ENCODE results near the gene MPND. TPM values are rescaled to one million over a fixed set of nuclear protein-coding genes. Genes with fewer than 3 reads are reported as not detected.

MPND gene
- total and polyA plus RNA-seq, 8 donors, result 2.2 to 25.0 (median 21.2) TPM

DNA sequence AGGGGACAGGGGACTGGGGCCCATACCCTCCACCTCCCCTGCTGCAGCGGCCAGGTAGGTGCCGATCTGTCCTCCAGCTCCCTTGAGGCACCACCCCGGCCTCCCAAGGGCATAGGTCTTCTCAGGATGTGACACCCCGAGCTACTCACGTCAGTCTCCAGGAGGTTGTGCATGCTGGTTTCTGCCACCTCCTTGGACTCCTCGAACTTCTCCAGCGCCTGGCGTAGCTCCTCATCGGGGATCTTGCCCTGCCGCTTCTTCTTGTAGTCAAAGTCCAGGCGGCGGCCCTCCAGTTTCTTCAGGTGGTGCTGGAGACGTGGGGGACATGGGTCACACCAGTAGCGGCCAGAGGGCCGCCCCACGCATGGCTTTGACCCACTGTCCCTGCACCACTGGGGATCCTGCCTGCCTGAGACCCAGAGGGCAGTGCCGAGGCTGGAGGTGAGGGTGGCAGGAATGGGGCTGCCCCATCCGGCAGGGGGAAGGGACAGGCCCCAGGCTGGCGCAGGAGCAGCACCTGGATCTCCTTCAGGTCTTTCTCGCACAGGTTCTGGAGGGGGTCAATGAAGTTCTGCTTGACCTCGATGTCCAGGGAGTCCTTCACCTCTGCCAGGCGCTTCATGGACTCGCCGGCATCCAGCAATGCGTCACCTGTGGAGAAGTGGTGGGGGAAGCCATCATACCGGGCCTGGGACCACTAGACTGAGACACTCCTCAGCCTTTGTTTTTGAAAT, 20.4 kb downstream of the MPND start:
- WGBS, 5 donors, result 91 to 94% (median 92%) methylated on average over 17 to 26 of the region's 26 CpGs
- H3K9me3 ChIP-seq, result no peaks in the 10 kb centered on the region
- H3K4me1 ChIP-seq, result peaks cover 11 to 40% (median 32%) of the 10 kb centered on the region in 4 donors
- H3K27ac ChIP-seq, result peak overlapping the region in 1 of 5 donors; percentile 5
- no peaks in the 10 kb centered on the region for H3K27me3 ChIP-seq
- H3K4me3 ChIP-seq, result no peak overlapping the region
- DNase-seq, result no peak
- intact Hi-C loops (cut with DNase I; ENCODE audit: low total_unique reads), result no loop called here
- TF ChIP-seq, protein P1, sequence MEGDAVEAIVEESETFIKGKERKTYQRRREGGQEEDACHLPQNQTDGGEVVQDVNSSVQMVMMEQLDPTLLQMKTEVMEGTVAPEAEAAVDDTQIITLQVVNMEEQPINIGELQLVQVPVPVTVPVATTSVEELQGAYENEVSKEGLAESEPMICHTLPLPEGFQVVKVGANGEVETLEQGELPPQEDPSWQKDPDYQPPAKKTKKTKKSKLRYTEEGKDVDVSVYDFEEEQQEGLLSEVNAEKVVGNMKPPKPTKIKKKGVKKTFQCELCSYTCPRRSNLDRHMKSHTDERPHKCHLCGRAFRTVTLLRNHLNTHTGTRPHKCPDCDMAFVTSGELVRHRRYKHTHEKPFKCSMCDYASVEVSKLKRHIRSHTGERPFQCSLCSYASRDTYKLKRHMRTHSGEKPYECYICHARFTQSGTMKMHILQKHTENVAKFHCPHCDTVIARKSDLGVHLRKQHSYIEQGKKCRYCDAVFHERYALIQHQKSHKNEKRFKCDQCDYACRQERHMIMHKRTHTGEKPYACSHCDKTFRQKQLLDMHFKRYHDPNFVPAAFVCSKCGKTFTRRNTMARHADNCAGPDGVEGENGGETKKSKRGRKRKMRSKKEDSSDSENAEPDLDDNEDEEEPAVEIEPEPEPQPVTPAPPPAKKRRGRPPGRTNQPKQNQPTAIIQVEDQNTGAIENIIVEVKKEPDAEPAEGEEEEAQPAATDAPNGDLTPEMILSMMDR (IDR thresholded peaks at IDR 0.05), result no peak
- no peak for TF ChIP-seq POLR2AphosphoS5 (IDR thresholded peaks at IDR 0.05)
- no peak for TF ChIP-seq EP300 (IDR thresholded peaks at IDR 0.05)
- no peak for TF ChIP-seq POLR2A (IDR thresholded peaks at IDR 0.05)
- H3K36me3 ChIP-seq, result peaks cover 63 to 87% (median 84%) of the 10 kb centered on the region in 4 donors

DNA sequence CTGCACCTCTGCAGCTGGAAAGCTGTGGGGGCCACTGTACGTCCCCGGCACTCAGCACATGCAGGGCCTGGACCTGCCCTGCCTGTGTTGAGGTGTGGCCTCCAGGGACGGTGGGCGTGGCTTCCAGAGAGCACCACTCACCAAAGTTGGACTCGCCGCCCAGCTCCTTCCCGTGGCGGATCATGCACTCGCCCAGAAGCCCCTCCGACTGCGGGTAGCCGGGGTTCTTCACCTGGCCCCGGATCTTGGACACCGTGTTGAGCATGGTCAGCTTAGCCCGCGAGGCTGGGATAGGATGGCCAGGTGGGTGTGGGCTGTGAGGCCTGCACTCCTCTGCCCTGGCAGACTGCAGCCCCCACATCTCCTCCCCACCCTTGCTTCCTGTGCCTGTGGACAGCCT, 22.0 kb downstream of the MPND start:
- Histone ChIP-seq H3K36me3 (peaks cover 58 to 71% (median 68%) of the 10 kb centered on the region in 4 donors), H3K9me3 (no peaks in the 10 kb centered on the region), H3K4me1 (peaks cover 27 to 48% (median 39%) of the 10 kb centered on the region in 4 donors), H3K27ac (no peak overlapping the region), H3K4me3 (no peak overlapping the region), H3K27me3 (no peaks in the 10 kb centered on the region)
- WGBS, 5 donors, result 71 to 81% (median 76%) methylated on average over 3 to 16 of the region's 16 CpGs
- TF ChIP-seq POLR2AphosphoS5 (IDR thresholded peaks at IDR 0.05), result no peak
- no peak for TF ChIP-seq EP300 (IDR thresholded peaks at IDR 0.05)
- TF ChIP-seq, protein P1 (IDR thresholded peaks at IDR 0.05), result no peak
- no peak for TF ChIP-seq POLR2A (IDR thresholded peaks at IDR 0.05)
- peak; percentile 50 to 56 for DNase-seq
- intact Hi-C loops (cut with DNase I; ENCODE audit: low total_unique reads), result no loop called here

DNA sequence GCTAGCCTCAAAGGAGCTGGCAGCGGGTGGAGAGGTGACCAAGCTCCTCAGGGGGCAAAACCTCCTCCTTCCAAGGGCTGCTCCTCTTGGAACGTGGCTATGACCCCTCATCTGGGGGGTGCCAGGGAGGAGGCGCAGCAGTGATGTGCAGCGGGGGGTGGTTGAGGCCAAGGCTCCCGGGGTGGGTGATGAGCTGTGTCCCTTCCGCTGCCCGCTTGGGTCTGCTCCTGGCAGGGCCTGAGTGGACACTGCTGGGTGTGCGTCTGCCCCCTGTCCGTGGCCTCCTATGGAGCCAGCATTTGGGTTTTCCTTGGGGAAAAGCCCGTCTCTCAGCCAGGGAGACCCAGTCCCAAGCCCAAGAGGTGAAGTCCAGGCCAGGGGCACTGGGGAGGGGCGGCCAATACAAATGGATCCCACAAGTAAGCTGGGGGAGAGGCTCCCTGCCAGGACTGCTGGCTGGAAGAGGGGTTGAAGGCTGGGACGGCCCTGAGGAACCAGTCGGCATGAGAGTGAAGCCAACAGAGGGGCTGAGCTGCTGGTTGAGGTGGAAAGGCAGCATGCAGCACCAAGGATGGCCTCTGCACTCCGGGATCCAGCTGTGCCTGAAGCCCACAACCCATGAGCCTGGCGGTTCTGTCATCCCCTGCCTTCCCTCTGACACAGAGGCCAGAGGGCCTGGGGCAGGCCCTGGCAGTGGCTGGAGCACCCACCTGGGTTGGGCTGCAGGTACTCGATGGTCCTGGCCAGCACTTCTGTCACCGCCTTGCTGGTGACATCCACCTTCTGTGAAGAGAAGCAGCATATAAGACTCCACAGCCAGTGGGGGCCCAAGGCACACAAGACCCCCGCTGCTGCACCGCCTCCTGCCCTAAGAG, 22.7 kb downstream of the MPND start:
- intact Hi-C loops (cut with DNase I; ENCODE audit: low total_unique reads), result no loop called here
- peaks cover 51 to 64% (median 61%) of the 10 kb centered on the region in 4 donors for H3K36me3 ChIP-seq

DNA sequence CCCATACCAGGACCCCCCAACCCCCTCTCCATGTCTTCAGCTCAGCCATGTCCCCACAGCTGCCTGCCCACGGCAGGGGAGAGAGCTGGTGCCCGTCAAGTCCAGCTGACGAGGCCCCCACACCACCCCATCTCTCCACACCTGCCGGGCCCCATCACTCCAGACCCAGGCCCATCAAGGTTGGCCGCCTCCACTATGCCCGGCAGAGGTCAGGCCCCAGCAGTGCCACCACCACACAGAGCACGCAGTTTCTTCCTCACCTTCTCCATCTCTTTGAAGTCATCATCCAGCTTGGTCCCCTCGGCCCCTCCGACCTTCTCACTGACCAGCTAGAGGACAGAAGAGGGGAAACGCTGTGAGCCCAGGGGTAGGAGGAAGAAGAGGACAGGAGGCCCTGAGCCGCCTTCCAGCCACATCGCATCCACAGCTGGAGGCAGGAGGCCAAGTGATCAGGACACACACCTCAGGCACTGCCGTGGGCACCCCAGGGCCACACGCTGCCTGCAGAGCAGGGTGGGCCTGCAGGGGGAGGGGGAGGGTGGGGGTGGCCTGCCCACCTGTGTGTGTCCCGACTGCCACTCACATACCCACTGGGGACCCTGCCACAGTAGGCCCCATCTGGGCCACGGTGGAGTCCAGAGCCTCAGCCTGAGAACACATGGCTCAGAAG, 23.4 kb downstream of the MPND start:
- H3K36me3 ChIP-seq, result peaks cover 43 to 56% (median 53%) of the 10 kb centered on the region in 4 donors
- 87 to 93% (median 90%) methylated on average over 10 to 16 of the region's 16 CpGs for WGBS, 5 donors
- no peaks in the 10 kb centered on the region for H3K9me3 ChIP-seq
- TF ChIP-seq POLR2AphosphoS5 (IDR thresholded peaks at IDR 0.05) (no peak), POLR2A (IDR thresholded peaks at IDR 0.05) (no peak)
- TF ChIP-seq, protein P1 (IDR thresholded peaks at IDR 0.05), result no peak
- H3K27ac ChIP-seq, result no peak overlapping the region
- DNase-seq, result peak in 1 of 2 donors; percentile 9
- no peak overlapping the region for H3K4me3 ChIP-seq
- H3K27me3 ChIP-seq, result no peaks in the 10 kb centered on the region
- H3K4me1 ChIP-seq, result peaks cover 31 to 48% (median 43%) of the 10 kb centered on the region in 4 donors
- intact Hi-C loops (cut with DNase I; ENCODE audit: low total_unique reads), result no loop called here

More for the DNA sequence above, 22.7 kb downstream of the MPND start:
- Histone ChIP-seq H3K4me3 (no peak overlapping the region), H3K9me3 (no peaks in the 10 kb centered on the region), H3K4me1 (peaks cover 31 to 48% (median 39%) of the 10 kb centered on the region in 4 donors), H3K27ac (peak overlapping the region in 1 of 5 donors; percentile 2), H3K27me3 (no peaks in the 10 kb centered on the region)
- WGBS, 5 donors, result 85 to 95% (median 91%) methylated on average over 6 to 19 of the region's 19 CpGs
- DNase-seq, result peak in 1 of 2 donors; percentile 8
- TF ChIP-seq EP300 (IDR thresholded peaks at IDR 0.05), result no peak

All from stomach (tissue), 9 donors.